Astrocyte (in vitro differentiated cells and primary cell): ENCODE results near the gene CD68. TPM values are rescaled to one million over a fixed set of nuclear protein-coding genes. Genes with fewer than 3 reads are reported as not detected.
A peak's percentile ranks its signal among the peaks of the same experiment; 100 is the strongest.

Source experiments
- DNase-seq: peaks from one replicate; pipeline ENCODE4 v3.0.0-alpha.2; 2010; ENCODE audit warnings: low read depth
- FAIRE-seq: peaks from 2 replicates; lab custom pipeline; 2011; peaks lifted over from hg19 to GRCh38; lab: Jason Lieb, UNC
- H2AFZ ChIP-seq: 2 replicates; pipeline ENCODE4 v1.6.0; 2012; ENCODE audit warnings: low read depth, low read length, inconsistent platforms
- H3K27ac ChIP-seq: 2 replicates; pipeline ENCODE4 v1.5.1; 2011; ENCODE audit warnings: low read depth, low read length, inconsistent platforms
- H3K27me3 ChIP-seq: 2 replicates; pipeline ENCODE4 v1.6.0; 2011; ENCODE audit warnings: low read length, inconsistent platforms; ENCODE audit not compliant: insufficient read depth
- H3K36me3 ChIP-seq: 2 replicates; pipeline ENCODE4 v1.5.1; 2011; ENCODE audit warnings: low read length, inconsistent platforms; ENCODE audit not compliant: insufficient read depth
- H3K4me1 ChIP-seq: 2 replicates; pipeline ENCODE4 v1.5.1; 2011; ENCODE audit warnings: low read length, inconsistent platforms; ENCODE audit not compliant: insufficient read depth
- H3K4me2 ChIP-seq: 2 replicates; pipeline ENCODE4 v1.6.0; 2012; ENCODE audit warnings: low read length, inconsistent platforms
- H3K4me3 ChIP-seq: 2 replicates; pipeline ENCODE4 v1.5.1; 2011; ENCODE audit warnings: low read depth, mild to moderate bottlenecking, low read length, inconsistent platforms; ENCODE audit not compliant: insufficient read depth
- H3K79me2 ChIP-seq: 2 replicates; pipeline ENCODE4 v1.6.0; 2012; ENCODE audit warnings: mild to moderate bottlenecking, low read length, inconsistent platforms; ENCODE audit not compliant: insufficient read depth
- H3K9ac ChIP-seq: 2 replicates; pipeline ENCODE4 v1.6.0; 2012; ENCODE audit warnings: mild to moderate bottlenecking, low read length, inconsistent platforms
- H3K9me3 ChIP-seq: 2 replicates; pipeline ENCODE4 v1.5.1; 2012; ENCODE audit warnings: low read depth, mild to moderate bottlenecking, low read length, inconsistent platforms; ENCODE audit not compliant: insufficient read depth
- H4K20me1 ChIP-seq: 2 replicates; pipeline ENCODE4 v1.6.0; 2012; ENCODE audit warnings: low read length, inconsistent platforms; ENCODE audit not compliant: insufficient read depth
- H3K27ac Mint-ChIP-seq: one replicate; pipeline ENCODE4 v1.8.0; 2021; ENCODE audit warnings: mild to moderate bottlenecking, mixed read lengths; ENCODE audit not compliant: unreplicated experiment
- H3K27me3 Mint-ChIP-seq: one replicate; pipeline ENCODE4 v1.8.0; 2021; ENCODE audit warnings: low read depth, mixed read lengths; ENCODE audit not compliant: unreplicated experiment
- H3K36me3 Mint-ChIP-seq: one replicate; pipeline ENCODE4 v1.8.0; 2021; ENCODE audit warnings: low read depth, mixed read lengths; ENCODE audit not compliant: unreplicated experiment
- H3K4me1 Mint-ChIP-seq: one replicate; pipeline ENCODE4 v1.8.0; 2021; ENCODE audit warnings: low read depth, mixed read lengths; ENCODE audit not compliant: unreplicated experiment
- H3K4me3 Mint-ChIP-seq: one replicate; pipeline ENCODE4 v1.8.0; 2021; ENCODE audit warnings: mild to moderate bottlenecking, moderate library complexity, mixed read lengths; ENCODE audit not compliant: unreplicated experiment
- H3K9me3 Mint-ChIP-seq: one replicate; pipeline ENCODE4 v1.8.0; 2021; ENCODE audit warnings: mild to moderate bottlenecking, mixed read lengths; ENCODE audit not compliant: unreplicated experiment
- CTCF ChIP-seq: IDR thresholded peaks from 2 replicates; pipeline ENCODE4 v1.5.1; 2011; ENCODE audit warnings: low read depth, mild to moderate bottlenecking, inconsistent platforms, low read length, moderate library complexity; ENCODE audit not compliant: insufficient read depth
- EZH2 ChIP-seq: IDR thresholded peaks from 2 replicates; pipeline ENCODE4 v1.6.1; 2012; ENCODE audit warnings: mild to moderate bottlenecking, low read length, inconsistent platforms; ENCODE audit not compliant: insufficient read depth
- total RNA-seq: library from RNA; stranded (reverse); gene quantifications from 2 replicates; pipeline ENCODE4 v1.2.1, GENCODE V29; 2021

CD68 gene
- total RNA-seq, 1 donor from 2014 or later, result 4.4 TPM

- Histone ChIP-seq H3K27me3 (no peaks in the 10 kb centered on the region), H3K4me3 (no peak overlapping the region), H3K36me3 (peaks cover 17% of the 10 kb centered on the region), H2AFZ (no peak overlapping the region), H4K20me1 (peaks cover 41% of the 10 kb centered on the region), H3K79me2 (peaks cover 42% of the 10 kb centered on the region), H3K9me3 (no peaks in the 10 kb centered on the region), H3K4me1 (peaks cover 52% of the 10 kb centered on the region), H3K9ac (peak overlapping the region; percentile 68), H3K27ac (peak overlapping the region; percentile 22), H3K4me2 (peak overlapping the region; percentile 81)
- H3K4me1 Mint-ChIP-seq, result peaks cover 47% of the 10 kb centered on the region
- H3K9me3 Mint-ChIP-seq, result no peaks in the 10 kb centered on the region
- peak overlapping the region; percentile 14 for H3K4me3 Mint-ChIP-seq
- no peak for FAIRE-seq
- no peaks in the 10 kb centered on the region for H3K27me3 Mint-ChIP-seq
- H3K27ac Mint-ChIP-seq, result no peak overlapping the region
- TF ChIP-seq EZH2 (no peak), CTCF (peak; percentile 56)
- DNase-seq, result peak; percentile 61
- peaks cover 24% of the 10 kb centered on the region for H3K36me3 Mint-ChIP-seq
These were observed 9.9 kb downstream of the CD68 start for GRCh38 chr17:7589204-7589868.

- H3K27me3 Mint-ChIP-seq, result no peaks in the 10 kb centered on the region
- H3K27ac Mint-ChIP-seq, result peak within 1 kb of the TSS; percentile 85
- H3K9me3 ChIP-seq, result no peaks in the 10 kb centered on the region
- H3K27me3 ChIP-seq, result no peaks in the 10 kb centered on the region
- H3K4me3 ChIP-seq, result no peak within 1 kb of the TSS
- FAIRE-seq (no peak), DNase-seq (peak; percentile 35)
- peaks cover 41% of the 10 kb centered on the region for H4K20me1 ChIP-seq
- H3K4me2 ChIP-seq, result peak within 1 kb of the TSS; percentile 81
- H3K36me3 Mint-ChIP-seq, result peaks cover 25% of the 10 kb centered on the region
- peak within 1 kb of the TSS; percentile 76 for H3K9ac ChIP-seq
- H3K4me3 Mint-ChIP-seq, result peak within 1 kb of the TSS; percentile 54
- H3K9me3 Mint-ChIP-seq, result no peaks in the 10 kb centered on the region
- peaks cover 34% of the 10 kb centered on the region for H3K79me2 ChIP-seq
- H3K27ac ChIP-seq, result peak within 1 kb of the TSS; percentile 82
- no peak for TF ChIP-seq CTCF
- TF ChIP-seq EZH2, result no peak
- peaks cover 43% of the 10 kb centered on the region for H3K4me1 Mint-ChIP-seq
- peaks cover 50% of the 10 kb centered on the region for H3K4me1 ChIP-seq
- H3K36me3 ChIP-seq, result peaks cover 25% of the 10 kb centered on the region
- H2AFZ ChIP-seq, result no peak within 1 kb of the TSS
These were observed 10.7 kb downstream of the CD68 start, which contains the start of gene SOX15 for GRCh38 chr17:7589891-7590691. SOX15 (minus strand) TSS chr17:7590094; CDS start chr17:7589676, 418 bp downstream.
